HEK293T (cell line): ENCODE measurements around the gene PDGFRB.

Experiments used
- ARNT ChIP-seq: fragments of 450-650 bp; IDR thresholded peaks from 2 replicates; pipeline ENCODE4 v1.6.1; 2017; ENCODE audit warnings: mild to moderate bottlenecking
- CTBP1 ChIP-seq: fragments of 450-650 bp; IDR thresholded peaks from 2 replicates; pipeline ENCODE4 v1.6.1; 2016; ENCODE audit warnings: borderline replicate concordance
- FOXM1 ChIP-seq: fragments of 450-650 bp; IDR thresholded peaks from 2 replicates; pipeline ENCODE4 v1.6.1; 2017; ENCODE audit warnings: mild to moderate bottlenecking, borderline replicate concordance
- LEF1 ChIP-seq: fragments of 450-650 bp; IDR thresholded peaks from 2 replicates; pipeline ENCODE4 v1.6.1; 2017; ENCODE audit warnings: mild to moderate bottlenecking, borderline replicate concordance
- NFRKB ChIP-seq: fragments of 450-650 bp; IDR thresholded peaks from 2 replicates; pipeline ENCODE4 v1.6.1; 2016; ENCODE audit warnings: mild to moderate bottlenecking, moderate library complexity
- SP1 ChIP-seq: fragments of 450-650 bp; IDR thresholded peaks from 2 replicates; pipeline ENCODE4 v1.6.1; 2017
- SUZ12 ChIP-seq: fragments of 450-650 bp; IDR thresholded peaks from 2 replicates; pipeline ENCODE4 v1.6.1; 2016; ENCODE audit warnings: mild to moderate bottlenecking
- TF ChIP-seq, protein P1 (sequence below): fragments of 450-650 bp; IDR thresholded peaks from 2 replicates; pipeline ENCODE4 v1.6.1; 2016

DNA sequence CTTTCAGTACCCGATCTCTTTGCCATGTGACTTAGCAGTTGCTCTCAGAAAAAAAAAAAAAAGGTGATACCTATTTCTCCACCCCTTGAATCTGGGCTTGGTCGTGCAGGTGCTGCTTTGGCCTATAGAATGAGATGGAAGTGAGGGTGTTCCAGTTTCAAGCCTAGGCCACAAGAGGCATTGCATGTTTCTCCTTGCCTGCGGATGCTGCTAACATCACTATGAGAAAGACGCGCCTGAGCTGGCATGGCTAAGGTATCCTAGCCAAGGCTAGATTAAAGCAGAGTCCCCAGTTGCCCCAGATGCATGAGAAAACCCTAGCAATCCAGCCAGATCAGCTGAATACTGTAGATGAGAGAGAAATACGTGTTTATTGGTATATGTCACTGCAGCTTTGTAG is 54.6 kb downstream of the PDGFRB start:
- TF ChIP-seq FOXM1 (no peak), SP1 (no peak), ARNT (no peak), NFRKB (no peak), LEF1 (no peak), CTBP1 (no peak), SUZ12 (no peak)
- TF ChIP-seq, protein P1, sequence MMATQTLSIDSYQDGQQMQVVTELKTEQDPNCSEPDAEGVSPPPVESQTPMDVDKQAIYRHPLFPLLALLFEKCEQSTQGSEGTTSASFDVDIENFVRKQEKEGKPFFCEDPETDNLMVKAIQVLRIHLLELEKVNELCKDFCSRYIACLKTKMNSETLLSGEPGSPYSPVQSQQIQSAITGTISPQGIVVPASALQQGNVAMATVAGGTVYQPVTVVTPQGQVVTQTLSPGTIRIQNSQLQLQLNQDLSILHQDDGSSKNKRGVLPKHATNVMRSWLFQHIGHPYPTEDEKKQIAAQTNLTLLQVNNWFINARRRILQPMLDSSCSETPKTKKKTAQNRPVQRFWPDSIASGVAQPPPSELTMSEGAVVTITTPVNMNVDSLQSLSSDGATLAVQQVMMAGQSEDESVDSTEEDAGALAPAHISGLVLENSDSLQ = no peak
